HG03095 (cell line): ENCODE measurements around the gene ARHGEF11.
"Not testable (repeated sequence)": the region's sequence is repeated elsewhere in the genome, so short reads cannot be mapped to it uniquely, and the experiment has no call there.

Source experiments
- ATAC-seq: cut with Tn5 transposase; IDR thresholded peaks from one replicate; pipeline ENCODE4 v1.9.1; 2021; ENCODE audit warnings: moderate library complexity; ENCODE audit not compliant: unreplicated experiment

The ARHGEF11 gene

DNA sequence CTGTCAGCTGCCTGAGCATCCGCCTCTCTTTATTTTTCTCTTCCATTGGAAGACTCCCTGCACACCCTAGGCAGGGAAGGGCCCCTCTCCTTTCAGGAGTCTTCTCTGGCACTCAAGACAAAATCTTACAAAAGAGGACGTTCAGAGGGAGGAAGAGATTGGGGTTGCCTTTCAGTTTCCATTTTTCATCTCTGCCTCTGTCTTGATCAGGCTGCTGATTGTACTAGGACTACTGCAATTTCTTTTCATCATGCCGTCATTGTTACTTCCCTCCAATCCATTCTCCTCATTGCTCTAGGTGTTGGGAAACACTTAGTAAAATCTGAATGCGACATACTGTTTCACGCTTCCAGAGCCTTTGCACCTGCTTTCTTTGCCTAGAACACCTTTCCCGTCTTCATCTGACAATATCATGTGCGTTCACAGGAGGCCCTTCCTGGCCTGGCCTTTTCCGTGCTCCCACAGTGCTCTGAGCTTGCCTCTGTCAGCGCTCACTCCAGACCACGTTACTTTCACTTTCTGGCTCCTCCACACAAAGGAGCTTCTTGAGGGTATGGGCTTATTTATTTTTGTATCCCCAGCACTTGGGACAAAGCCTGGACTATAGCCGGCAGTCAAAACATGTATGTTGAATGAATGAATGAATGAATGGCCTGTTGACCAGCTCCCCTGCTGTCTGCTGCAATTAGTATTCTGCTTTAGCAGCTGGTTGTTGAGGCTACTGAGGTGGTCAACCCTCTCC, 114.2 kb downstream of the ARHGEF11 start:
- ATAC-seq, result no peak

DNA sequence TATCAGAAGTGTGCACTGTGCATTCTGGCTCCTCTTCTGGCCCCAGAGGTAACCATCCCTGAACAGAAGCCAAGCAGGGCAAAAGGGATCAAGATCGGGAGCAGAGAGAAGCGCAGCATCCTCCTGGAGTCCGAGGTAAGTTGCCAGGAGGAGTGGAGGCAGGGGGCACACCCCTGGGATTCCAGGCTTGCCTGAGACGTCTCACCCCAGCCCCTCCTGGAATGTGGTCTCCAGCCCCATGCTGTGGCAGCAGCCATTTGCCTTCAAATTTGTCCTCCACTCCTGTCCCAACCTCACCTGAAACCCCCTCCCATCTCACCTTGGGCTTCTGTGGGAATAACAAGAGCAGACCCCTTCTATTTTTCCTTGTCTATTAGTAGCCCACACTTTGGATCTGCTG, 115.1 kb downstream of the ARHGEF11 start:
- ATAC-seq, result no peak

DNA sequence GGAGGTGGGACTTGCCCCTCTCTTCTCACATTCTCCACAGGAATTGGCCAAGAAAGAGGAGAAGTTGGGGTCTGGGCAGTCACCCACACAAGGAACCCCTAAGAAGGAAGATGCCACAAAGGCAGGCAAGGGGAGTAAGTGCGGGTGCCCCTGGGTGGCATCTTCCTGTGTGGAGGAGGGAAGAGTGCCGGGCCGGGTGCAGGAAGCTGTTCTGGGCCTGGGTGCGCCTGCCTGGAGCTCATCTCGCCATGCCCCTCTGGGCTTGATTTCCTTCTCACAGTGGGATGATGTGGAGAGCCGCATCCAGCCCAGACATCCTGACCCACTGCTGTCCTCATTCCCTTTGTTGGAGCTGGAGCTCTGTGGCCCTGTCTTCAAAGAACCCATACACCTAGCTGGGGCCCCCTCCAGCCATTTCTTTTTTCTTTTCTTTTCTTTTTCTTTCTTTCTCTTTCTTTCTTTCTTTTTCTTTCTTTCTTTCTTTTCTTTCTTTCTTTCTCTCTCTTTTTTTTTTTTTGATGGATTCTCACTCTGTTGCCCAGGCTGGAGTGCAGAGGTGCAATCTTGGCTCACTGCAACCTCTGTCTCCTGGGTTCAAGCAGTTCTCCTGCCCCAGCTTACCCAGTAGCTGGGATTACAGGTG, 115.8 kb downstream of the ARHGEF11 start:
- no peak for ATAC-seq

DNA sequence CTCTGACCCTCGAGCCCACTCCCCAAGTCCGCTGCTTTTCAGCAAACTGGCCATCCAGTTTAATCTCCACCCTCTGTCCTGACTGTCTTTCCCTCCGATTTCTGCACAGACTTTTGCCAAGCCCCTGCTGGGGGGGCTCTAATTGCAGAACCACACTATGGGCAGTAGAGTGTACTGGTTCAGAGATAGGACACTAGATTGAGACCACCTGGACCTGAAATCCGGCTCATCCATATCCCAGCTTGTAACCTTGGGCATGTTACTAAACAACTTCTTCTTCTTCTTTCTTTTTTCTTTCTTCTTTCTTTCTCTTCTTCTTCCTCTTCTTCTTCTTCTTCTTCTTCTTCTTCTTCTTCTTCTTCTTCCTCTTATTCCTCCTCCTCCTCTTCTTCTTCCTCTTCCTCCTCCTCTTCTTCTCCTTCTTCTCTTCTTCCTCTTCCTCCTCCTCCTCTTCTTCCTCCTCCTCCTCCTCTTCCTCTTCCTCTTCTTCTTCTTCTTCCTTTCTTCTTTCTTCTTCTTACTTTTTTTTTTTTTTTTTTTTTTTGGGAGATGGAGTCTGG, 117.4 kb downstream of the ARHGEF11 start:
- no peak for ATAC-seq

DNA sequence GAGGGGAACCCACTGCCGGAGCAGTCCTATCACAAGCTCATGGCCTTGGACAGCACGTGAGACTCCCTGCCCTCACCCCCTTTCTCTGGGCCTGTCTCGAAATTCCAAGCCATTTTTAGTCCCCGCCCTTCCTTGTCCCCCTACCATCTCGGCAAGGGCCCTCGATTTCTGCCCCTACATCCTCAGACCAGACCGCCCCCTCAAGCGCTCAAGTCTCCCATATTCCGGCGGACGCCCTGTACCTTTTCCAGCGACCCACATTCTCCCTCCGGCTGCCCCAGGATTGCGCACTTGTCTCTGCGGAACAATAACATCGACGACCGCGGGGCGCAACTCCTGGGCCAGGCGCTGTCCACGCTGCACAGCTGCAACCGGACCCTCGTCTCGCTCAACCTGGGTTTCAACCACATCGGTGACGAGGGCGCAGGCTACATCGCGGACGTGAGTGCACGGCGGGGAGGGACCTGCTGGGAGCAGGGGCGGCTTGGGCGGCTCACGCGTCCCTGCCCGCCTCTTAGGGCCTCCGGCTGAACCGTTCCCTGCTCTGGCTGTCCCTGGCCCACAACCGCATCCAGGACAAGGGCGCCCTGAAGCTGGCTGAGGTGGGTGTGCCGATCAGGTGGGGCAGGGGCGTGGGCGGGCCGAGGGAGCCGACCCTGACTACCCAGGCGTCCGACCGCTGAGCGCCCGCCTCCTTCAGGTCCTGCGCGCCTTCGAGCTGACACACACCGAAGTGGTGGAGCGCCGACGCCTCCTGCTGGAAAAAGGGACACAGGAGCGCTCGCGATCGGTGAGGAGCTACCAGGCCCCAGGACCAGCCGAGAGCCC, 118.1 kb downstream of the ARHGEF11 start:
- ATAC-seq, result no peak

DNA sequence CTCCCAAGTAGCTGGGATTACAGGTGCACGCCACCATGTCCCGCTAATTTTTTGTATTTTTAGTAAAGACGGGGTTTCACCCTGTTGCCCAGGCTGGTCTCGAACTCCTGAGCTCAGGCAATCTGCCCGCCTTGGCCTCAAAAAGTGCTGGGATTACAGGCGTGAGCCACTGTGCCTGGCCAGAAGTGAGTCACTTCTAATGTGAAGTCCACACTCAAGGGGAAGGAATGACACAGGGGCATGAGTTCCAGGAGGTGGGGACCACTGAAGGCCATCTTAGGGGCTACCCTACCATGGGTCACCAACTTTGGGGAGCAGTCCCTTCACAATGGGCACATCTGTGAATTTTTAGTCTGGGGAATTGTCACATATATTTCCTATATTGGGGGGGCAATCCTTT, 118.8 kb downstream of the ARHGEF11 start:
- not testable (repeated sequence) for ATAC-seq

DNA sequence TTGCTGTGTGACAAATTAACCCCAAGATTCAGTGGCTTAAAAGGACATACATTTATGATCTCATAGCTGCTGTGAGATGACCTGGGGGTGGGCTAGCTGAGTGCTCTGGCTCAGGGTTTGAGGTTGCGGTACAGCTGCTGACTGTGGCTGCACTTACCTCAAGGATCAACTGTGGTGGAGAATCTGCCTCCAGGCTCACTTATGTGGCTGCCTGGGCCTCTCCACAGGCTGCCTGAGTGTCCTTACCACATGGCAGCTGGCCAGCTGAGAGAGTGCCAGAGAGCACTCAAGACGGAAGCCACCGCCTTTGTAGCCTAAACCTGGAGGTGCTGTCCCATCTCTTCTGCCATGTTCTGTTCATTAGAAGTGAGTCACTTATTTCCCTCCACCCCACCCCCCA, 119.4 kb downstream of the ARHGEF11 start:
- no peak for ATAC-seq

DNA sequence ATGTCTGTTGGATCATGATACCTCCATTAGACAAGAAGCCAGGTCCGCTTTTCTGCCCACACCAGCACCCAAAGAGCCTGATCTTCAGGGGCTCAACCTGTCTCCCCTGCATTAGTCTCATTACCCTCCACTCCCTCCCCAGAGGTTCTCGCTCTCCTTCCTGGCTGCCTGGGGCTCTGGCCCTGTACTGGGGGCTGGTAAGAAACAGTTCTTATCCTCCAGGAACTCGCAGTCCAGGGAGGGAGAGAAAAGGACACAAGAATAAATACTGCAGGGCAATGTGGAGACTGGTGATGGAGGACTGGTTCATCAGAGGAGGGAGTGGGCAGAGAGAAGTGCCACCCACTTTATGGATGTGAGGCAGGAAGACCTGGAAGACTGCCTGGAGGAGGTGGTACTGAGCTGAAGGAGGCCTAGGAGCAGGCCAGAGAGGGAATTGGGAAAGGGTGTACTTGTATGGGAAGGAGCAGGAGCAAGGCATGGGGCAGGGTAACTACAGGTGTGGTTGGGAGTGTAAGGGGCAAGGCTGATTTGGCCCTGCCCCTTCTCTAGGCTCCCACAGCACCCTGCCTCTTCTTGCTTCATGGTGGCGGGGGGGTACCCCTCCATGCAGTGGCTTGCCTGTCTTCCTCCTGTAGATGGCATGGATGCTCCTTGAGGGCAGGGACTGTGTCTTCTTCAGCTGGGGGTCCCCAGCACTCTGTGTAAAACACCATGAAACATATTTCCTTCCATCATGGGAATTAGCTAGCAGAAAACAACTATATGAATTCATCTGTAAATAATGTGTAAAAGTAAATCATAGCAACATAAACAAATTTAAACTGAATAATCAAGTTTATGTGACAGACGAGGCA, 120.2 kb downstream of the ARHGEF11 start:
- no peak for ATAC-seq

DNA sequence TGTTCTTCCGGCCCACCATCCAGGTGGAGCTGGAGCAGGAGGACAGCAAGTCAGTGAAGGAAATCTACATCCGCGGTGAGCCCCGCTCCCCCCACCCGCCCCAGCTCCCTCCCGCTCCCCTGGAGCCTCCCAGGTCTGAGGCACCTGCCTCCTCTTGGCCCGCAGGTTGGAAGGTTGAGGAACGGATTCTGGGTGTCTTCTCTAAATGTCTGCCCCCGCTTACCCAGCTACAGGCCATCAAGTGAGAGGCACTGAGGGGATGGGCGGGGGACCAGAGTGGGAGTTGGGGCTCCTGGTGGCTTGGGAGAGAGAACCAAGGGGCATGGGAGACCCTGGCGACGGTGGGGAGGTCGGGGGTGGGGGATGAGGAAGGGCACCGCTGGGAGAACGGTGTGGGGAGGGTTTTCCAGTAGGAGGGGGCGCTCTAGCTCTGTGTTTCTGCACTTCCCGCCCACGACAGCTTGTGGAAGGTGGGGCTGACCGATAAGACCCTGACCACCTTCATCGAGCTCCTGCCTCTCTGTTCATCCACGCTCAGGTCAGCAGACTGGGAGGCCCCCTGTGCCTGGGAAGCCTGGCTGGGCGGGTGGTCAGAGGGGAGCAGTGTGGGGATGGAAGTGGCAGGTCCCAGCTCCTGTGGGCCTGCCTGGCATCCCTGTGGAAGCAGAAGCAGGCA, 120.9 kb downstream of the ARHGEF11 start:
- no peak for ATAC-seq

DNA sequence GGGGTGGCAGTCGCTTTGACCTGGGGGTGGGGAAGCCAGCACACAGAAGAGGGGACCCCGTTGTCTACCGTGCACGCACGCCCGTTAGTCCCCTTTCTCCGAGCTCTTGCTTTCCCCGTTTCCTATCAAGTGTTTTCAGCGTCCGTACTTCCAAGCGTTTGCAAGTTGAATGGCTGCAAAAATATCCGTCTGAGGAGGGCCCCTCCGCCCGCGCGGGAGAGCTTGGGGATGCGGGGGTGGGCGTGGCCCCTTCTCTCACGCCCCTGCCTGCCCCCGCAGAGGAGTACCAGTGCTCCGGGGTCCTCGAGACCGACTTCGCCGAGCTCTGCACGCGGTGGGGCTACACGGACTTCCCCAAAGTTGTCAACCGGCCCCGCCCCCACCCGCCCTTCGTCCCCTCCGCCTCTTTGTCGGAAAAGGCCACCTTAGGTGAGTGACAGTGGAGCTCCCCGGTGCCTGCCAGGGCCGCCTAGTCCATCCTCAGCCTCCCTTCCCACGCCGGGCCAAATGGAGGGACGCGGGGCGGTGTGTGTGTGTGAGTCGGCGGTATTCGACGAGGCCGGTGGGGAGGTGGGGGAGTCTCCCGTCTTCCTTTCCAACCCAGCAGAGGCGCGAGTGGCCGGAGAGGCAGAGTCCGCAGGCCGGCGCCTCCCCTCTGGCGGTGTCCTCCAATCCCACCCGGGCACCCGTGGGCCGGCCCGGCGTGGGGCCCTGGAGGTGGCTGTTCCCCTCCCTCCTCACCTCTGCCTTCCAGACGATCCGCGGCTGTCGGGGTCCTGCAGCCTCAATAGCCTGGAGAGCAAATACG, 121.7 kb downstream of the ARHGEF11 start:
- ATAC-seq, result no peak

DNA sequence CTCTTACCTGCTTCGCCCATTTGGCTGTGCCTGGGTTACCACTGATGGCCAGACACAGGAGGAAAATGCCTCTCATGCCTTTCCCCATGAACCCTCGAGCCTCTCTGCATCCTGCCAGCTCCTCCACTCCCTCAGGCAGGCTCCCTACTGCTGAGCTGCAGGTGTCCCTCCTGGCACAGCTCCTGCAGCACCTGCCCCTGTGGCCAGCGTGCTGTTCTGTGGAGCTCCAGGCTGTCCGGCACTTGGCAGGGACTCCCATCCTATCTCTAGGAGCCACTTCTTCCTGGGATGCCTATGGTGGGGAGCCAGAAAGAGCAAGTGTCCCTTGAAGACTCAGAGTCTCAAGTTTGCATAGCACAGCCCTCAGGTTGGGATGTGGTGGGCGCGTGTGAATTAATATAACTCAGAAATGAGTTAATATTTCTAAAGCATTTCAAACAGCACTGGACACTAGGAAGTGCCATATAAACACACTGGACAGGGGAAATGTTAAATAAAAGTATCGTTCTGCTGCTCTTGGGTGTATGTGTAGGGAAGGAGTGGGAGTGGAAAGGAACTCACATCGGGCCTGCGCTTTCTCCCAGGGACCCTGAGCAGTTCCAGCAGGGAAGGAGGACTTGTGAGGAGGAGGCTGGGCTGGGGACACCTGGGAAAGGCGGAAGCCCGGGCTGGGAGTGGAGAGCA, 122.4 kb downstream of the ARHGEF11 start:
- ATAC-seq, result no peak

DNA sequence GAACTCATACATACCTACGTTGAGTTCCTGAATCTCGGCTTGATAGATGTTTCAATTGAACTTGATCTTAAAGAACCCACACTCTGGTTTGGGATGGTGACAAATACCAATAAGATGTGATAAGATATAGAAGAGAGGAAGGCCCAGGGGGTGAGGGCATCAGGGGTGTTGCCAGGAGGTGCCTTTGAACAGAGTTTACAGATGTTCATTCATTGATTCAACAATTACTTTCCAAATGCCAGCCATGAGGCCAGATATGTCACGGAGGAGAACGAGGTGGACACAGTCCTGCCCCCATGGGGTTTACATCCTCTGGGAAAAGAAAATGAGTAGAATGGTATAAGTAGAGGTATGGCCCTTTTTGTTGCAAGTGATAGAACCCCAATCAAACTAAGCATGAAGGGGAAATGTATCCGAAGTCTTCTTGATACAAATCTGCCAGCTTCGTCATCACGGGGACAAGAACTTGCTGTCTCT, 124.5 kb downstream of the ARHGEF11 start:
- ATAC-seq, result no peak

DNA sequence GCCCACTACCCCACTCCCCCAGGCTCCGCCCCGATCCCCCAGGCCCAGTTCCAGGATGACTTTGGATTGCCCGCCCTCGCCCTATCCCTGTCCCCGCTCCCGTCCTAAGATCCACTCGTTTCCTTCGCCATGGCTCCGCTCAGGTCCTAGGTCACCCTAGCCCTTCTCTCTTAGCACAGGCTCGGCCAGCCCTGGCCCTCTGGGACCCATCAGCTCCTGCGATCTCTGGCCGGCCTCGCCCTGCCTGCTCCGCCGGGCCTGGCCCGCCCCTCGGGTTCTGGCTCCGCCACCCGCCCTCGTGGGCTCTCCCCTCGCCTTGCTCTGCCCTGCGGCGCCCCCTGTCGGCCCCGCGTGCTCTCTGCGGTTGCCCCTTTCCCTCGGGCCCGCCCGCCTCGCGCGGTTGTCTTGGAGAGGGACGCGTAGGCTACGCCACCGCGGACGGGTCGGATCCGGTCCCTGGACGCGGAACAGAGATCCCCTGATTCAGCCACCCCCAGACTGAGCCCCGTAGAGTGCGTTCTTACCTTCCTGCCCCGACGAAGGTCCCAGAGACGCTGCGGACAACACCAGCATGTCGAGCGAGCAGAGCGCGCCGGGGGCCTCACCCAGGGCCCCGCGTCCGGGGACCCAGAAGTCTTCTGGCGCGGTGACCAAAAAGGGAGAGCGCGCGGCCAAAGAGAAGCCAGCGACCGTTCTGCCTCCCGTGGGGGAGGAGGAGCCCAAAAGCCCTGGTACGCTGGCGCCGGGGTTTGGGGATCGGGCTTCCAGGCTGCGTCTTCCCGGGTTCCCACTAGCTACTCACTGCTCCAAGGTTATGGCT, 125.1 kb downstream of the ARHGEF11 start, which contains the start of gene LRRC71:
TSS of gene LRRC71 (plus strand) at position 400 of the 820 bp plus-strand sequence. CDS start at position 572, 172 bp downstream.
- ATAC-seq, result no peak

DNA sequence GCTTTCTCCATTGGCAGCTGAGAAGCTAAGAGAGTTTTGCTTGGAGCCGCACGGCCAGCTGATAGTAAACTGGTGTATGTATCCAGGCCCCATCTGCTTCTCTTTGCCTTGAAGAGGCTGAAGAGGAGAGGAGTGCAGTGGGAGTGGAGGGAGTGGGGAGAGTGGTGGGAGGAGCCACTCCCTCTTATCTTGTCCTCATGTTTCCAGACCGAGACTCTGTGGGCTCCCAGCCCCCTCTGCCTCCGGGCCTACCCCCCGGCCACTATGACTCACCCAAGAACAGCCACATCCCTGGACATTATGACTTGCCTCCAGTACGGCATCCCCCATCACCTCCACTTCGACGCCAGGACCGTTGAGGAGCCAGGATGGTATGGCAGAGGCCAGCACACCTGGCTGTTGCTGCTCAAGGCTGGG, 131.1 kb downstream of the ARHGEF11 start:
- ATAC-seq, result no peak

DNA sequence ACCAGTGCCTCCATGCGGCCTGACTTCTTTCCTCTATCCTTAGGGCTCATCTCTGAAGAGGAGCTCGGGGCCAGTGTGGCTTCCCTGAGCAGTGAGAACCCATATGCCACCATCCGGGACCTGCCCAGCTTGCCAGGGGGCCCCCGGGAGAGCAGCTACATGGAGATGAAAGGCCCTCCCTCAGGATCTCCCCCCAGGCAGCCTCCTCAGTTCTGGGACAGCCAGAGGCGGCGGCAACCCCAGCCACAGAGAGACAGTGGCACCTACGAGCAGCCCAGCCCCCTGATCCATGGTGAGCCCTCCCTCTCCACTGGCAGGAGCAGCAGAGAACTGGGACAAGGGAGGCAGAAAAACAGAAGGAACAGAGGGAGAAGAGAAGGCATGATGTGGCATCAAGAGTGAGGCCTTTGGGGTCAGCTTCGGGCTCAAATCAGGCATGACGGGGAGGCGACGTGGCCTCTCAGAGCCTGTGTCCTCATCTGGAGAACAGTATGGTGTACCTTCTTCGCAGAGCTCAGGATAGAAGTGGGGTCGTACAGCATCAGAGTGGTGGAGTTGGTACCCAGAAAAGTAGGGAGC, 131.6 kb downstream of the ARHGEF11 start:
- ATAC-seq, result no peak

DNA sequence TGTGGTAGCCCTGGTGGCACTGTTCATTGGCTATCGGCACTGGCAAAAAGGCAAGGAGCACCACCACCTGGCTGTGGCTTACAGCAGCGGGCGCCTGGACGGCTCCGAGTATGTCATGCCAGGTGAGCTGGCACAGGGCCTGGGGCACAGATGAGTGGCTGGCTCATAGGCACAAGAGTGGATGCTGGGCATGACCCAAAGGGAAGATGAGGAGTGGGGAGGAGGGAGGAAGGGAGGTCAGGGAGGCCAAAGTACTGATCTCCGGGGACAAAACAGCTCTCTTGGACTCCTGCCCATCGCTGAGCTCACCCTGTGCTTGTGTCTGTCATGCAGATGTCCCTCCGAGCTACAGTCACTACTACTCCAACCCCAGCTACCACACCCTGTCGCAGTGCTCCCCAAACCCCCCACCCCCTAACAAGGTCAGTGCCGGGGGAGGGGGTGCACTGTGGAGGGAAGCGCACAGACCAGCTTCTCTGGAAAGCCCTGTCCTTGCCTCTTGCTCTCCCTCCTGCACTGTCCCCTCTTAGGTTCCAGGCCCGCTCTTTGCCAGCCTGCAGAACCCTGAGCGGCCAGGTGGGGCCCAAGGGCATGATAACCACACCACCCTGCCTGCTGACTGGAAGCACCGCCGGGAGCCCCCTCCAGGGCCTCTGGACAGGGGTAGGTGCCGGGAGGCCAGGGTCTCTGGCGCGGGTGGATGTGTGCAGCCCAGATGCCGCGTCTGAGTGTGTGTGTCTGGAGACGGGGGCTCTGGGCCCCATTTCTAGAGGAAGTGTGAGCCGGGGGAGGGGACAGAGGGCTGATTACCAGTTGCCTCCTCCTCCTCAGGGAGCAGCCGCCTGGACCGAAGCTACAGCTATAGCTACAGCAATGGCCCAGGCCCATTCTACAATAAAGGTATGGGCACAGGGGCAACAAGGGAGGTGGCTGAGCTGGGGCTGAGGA, 132.4 kb downstream of the ARHGEF11 start:
- no peak for ATAC-seq
